Left colon (tissue), 2 donors: ENCODE data around the gene KREMEN1. TPM values are rescaled to one million over a fixed set of nuclear protein-coding genes. Genes with fewer than 3 reads are reported as not detected.

Source experiments
- total RNA-seq, 2 donors: library from RNA; stranded (reverse); fragmentation: NEBNext Ultra II Directional; extraction: Animal tissue kit (Norgen Biotek cat#: 25700); gene quantifications; one replicate each; pipeline ENCODE4 v1.2.1, GENCODE V29; 2021
- donor health status: DM: no; HTN: no; CAD: no.
- donor health status: DM: yes; HTN: yes; CAD: no.

The KREMEN1 gene
- total RNA-seq, 2 donors from 2014 or later, result 24.0 to 38.7 TPM

Other genes with a start within 250 kb of the KREMEN1 start
- 1 to 10 TPM; 6.2 to 7.0 TPM for gene ZNRF3, start 189.5 kb upstream of the KREMEN1 start, total RNA-seq
- not detected for gene C22orf31, start 11.2 kb upstream of the KREMEN1 start, total RNA-seq
- 1 to 10 TPM; 1.2 to 4.9 TPM for gene EMID1, start 132.9 kb downstream of the KREMEN1 start, total RNA-seq
- 10 to 100 TPM; 13.4 to 19.7 TPM for gene RHBDD3, start 194.9 kb downstream of the KREMEN1 start, total RNA-seq
- 100 to 1,000 TPM; 158 to 192 TPM for gene EWSR1, start 195.2 kb downstream of the KREMEN1 start, total RNA-seq
- gene GAS2L1, start 233.6 kb downstream of the KREMEN1 start, total RNA-seq, result 10 to 100 TPM; 19.7 to 32.3 TPM
- gene RASL10A, start 242.7 kb downstream of the KREMEN1 start, total RNA-seq, result 1 to 10 TPM; 1.1 to 1.7 TPM